Small intestine (tissue), 7 donors: Measurements from ENCODE around the gene GAST. TPM values are rescaled to one million over a fixed set of nuclear protein-coding genes. Genes with fewer than 3 reads are reported as not detected.
A peak's percentile ranks its signal among the peaks of the same experiment; 100 is the strongest.
"Not testable (repeated sequence)": the region's sequence is repeated elsewhere in the genome, so short reads cannot be mapped to it uniquely, and the experiment has no call there.

Experiments used
- DNase-seq, 2 donors: peaks; one replicate each; pipeline versions ENCODE4 v3.0.0 to v3.0.0-alpha.2; 2013
- FAIRE-seq: peaks from 2 replicates; lab custom pipeline; 2012; peaks lifted over from hg19 to GRCh38; lab: Jason Lieb, UNC
- H3K27ac ChIP-seq, 3 donors: one replicate each; pipeline ENCODE4 v1.5.1; 2013; ENCODE audit warnings: low read length in 2 of 3, mild to moderate bottlenecking in 2 of 3, control low read depth in 1 of 3, inconsistent platforms in 1 of 3, low read depth in 1 of 3, moderate library complexity in 1 of 3
- H3K27me3 ChIP-seq, 3 donors: one replicate each; pipeline ENCODE4 v1.6.1; 2013; ENCODE audit warnings: low read length in 3 of 3, inconsistent platforms in 1 of 3; ENCODE audit not compliant: control insufficient read depth in 3 of 3, insufficient read depth in 3 of 3
- H3K36me3 ChIP-seq, 3 donors: one replicate each; pipeline ENCODE4 v1.6.1; 2013; ENCODE audit warnings: low read length in 3 of 3, inconsistent platforms in 1 of 3, low read depth in 1 of 3, mild to moderate bottlenecking in 1 of 3, moderate library complexity in 1 of 3; ENCODE audit not compliant: control insufficient read depth in 3 of 3, insufficient read depth in 2 of 3
- H3K4me1 ChIP-seq, 3 donors: one replicate each; pipeline ENCODE4 v1.6.1; 2013; ENCODE audit warnings: low read length in 2 of 3, inconsistent platforms in 1 of 3, low read depth in 1 of 3, mild to moderate bottlenecking in 1 of 3, moderate library complexity in 1 of 3; ENCODE audit not compliant: control insufficient read depth in 3 of 3, insufficient read depth in 2 of 3
- H3K4me3 ChIP-seq, 3 donors: one replicate each; pipeline ENCODE4 v1.5.1; 2013; ENCODE audit warnings: low read length in 3 of 3, control low read depth in 1 of 3, inconsistent platforms in 1 of 3, low read depth in 1 of 3, mild to moderate bottlenecking in 1 of 3, moderate library complexity in 1 of 3
- H3K9me3 ChIP-seq, 2 donors: one replicate each; pipeline ENCODE4 v1.6.1; 2013; ENCODE audit warnings: low read depth in 1 of 2, low read length in 1 of 2; ENCODE audit not compliant: control insufficient read depth in 2 of 2, insufficient read depth in 1 of 2
- WGBS, 3 donors: extraction: QIAGEN DNeasy Blood & Tissue Kit; methylation state at CpG; one replicate each; pipeline ENCODE4 v1.1.7; 2013; 5-methylcytosine and 5-hydroxymethylcytosine counted together
- polyA plus RNA-seq, 4 donors: library from polyadenylated mRNA; stranded (reverse) in 3 of 4; unstranded in 1 of 4; fragments of 200-250 nt in 3 of 4; fragments of 120-200 nt in 1 of 4; gene quantifications; one replicate each; pipeline versions ENCODE4 v1.2.1 to v1.2.3, GENCODE V29; 2013
- donor health status: healthy with polysubstance abuse.
- donor health status: control.
- donor health status: control.
- donor health status: Bipolar disorder and iron deficiency.
- donor health status: healthy.

GAST gene
- polyA plus RNA-seq, 4 donors = 1.9 TPM; not detected in 3

DNA sequence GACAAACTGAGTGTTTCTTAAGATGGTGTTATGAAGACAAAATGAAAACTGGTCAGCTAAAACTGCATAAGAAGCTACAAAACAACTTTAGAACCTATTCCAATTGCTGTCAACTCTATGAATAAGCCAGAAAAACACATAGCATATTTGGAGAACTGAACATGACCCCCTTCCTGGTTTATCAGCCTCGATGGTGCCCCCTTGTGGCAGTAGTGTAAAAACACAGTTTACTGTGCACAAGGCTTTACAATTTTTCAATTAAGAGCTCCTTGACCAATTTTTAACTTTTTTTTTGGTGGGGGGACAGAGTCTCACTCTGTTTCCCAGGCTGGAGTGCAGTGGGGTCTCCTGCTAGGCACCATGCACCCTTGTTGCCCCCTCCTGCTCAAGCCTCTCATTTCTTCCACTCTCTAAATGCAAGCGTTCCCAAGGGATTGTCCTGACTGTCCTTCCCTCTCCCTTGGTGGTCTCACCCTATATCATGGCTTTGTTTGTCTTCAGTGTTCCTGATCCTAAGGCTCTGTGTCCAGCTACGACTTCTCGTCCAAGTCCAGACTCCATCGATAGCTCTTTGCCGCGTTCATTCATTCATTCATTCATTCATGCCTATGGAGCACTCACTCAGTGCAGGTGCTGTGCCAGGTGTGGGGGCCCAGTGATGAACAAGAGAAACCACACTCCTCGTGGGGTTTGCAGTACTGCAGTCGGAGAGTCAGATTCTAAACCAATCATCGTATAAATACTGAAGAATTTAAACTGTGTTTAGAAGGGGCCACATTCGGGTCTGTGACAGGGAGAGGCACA, 16.0 kb upstream of the GAST start:
- no peak for FAIRE-seq

DNA sequence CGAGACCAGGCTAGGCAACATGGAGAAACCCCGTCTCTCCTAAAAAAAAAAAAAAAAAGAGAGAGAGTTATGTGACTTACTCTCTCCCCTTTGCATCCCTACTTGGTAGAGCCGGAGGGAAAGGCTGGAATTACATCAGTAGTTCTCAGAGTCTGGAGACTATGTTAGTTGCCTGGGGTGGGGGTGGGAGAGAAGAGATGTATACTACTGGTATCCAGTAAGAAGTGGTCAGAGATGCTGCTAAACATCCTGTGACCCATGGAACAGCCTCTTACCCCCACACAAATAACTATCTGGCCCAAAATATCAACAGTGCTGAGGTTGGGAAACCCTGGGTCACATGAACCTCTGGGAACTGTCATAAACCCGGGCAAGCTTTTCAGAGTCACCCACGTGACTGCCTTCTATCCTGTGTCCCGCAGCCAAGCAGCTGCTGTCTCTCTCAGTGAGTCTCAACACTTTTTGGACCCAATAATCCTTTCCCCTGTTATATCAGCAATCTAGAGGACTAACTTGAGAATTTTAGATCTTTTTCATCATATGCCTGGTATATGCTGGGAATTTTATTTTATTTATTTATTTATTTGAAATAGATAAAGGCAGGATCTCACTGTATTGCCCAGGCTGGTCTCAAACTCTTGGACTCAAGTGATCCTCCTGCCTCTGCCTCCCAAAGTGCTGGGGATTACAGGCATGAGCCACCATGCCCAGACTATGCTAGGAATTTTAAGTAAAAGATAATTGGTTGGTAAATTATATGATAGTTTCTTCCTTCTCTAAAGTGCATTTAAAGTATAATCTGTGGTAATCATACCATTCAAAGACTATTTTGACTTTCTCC, 14.8 kb upstream of the GAST start:
- no peak for FAIRE-seq
- H3K27me3 ChIP-seq = no peaks in the 10 kb centered on the region
- no peak overlapping the region for H3K4me3 ChIP-seq
- H3K4me1 ChIP-seq = peaks cover 0 to 4% (median 2%) of the 10 kb centered on the region in 3 donors
- no peaks in the 10 kb centered on the region for H3K9me3 ChIP-seq
- peak overlapping the region in 1 of 3 donors; percentile 71 for H3K27ac ChIP-seq
- peaks cover 6 to 26% (median 8%) of the 10 kb centered on the region in 3 donors for H3K36me3 ChIP-seq
- DNase-seq = peak; percentile 56 to 72
- WGBS, 3 donors = 22 to 38% (median 29%) methylated on average over 6 of the region's 6 CpGs

More for the DNA sequence above, 16.0 kb upstream of the GAST start:
- Histone ChIP-seq H3K27ac (no peak overlapping the region), H3K4me1 (peaks cover 0 to 4% (median 2%) of the 10 kb centered on the region in 3 donors), H3K36me3 (peaks cover 7 to 35% (median 15%) of the 10 kb centered on the region in 3 donors), H3K27me3 (no peaks in the 10 kb centered on the region), H3K9me3 (no peaks in the 10 kb centered on the region), H3K4me3 (no peak overlapping the region)
- DNase-seq = peak; percentile 69 to 77
- WGBS, 3 donors = 46 to 59% (median 57%) methylated on average over 11 of the region's 11 CpGs

DNA sequence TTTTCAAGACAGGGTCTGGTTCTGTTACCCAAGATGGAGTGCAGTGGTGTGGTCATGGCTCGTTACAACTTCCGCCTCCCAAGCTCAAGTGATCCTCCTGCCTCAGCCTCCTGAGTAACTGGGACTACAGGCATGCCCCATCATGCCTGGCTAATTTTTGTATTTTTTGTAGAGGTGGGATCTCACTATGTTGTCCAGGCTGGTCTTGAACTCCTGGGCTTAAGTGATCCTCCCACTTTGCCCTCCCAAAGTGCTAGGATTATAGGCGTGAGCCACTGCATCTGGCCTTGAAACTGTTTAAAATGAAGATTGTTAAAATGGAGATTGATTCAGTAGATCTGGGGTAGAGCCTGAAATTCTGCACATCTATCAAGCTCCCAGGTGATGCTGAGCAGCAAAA, 11.3 kb upstream of the GAST start:
- FAIRE-seq = not testable (repeated sequence)
- 80 to 86% (median 85%) methylated on average over 3 of the region's 3 CpGs for WGBS, 3 donors

DNA sequence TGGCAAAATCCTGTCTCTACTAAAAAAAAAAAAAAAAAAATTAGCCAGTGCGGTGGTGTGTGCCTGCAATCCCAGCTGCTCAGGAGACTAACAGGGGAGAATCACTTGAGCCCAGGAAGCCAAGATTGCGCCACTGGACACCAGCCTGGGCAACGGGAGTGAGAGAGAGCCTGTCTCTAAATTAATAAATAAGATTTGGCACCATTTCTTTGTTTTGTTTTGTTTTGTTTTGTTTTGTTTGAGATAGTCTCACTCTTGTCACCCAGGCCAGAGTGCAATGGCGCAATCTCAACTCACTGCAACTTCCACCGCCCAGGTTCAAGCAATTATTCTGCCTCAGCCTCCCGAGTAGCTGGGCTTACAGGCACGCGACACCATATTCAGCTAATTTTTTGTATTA, 9.4 kb upstream of the GAST start:
- DNase-seq = no peak
- WGBS, 3 donors = 80 to 88% (median 82%) methylated on average over 8 of the region's 8 CpGs
- peaks cover 0 to 5% (median under 1%) of the 10 kb centered on the region in 3 donors for H3K27me3 ChIP-seq
- H3K36me3 ChIP-seq = no peaks in the 10 kb centered on the region
- FAIRE-seq = no peak
- H3K27ac ChIP-seq = no peak overlapping the region
- no peak overlapping the region for H3K4me3 ChIP-seq
- no peaks in the 10 kb centered on the region for H3K4me1 ChIP-seq
- no peaks in the 10 kb centered on the region for H3K9me3 ChIP-seq

More for the DNA sequence above, 11.3 kb upstream of the GAST start:
- H3K27me3 ChIP-seq, H3K36me3 ChIP-seq, H3K9me3 ChIP-seq, H3K27ac ChIP-seq, DNase-seq, H3K4me1 ChIP-seq, H3K4me3 ChIP-seq: not testable (repeated sequence)

DNA sequence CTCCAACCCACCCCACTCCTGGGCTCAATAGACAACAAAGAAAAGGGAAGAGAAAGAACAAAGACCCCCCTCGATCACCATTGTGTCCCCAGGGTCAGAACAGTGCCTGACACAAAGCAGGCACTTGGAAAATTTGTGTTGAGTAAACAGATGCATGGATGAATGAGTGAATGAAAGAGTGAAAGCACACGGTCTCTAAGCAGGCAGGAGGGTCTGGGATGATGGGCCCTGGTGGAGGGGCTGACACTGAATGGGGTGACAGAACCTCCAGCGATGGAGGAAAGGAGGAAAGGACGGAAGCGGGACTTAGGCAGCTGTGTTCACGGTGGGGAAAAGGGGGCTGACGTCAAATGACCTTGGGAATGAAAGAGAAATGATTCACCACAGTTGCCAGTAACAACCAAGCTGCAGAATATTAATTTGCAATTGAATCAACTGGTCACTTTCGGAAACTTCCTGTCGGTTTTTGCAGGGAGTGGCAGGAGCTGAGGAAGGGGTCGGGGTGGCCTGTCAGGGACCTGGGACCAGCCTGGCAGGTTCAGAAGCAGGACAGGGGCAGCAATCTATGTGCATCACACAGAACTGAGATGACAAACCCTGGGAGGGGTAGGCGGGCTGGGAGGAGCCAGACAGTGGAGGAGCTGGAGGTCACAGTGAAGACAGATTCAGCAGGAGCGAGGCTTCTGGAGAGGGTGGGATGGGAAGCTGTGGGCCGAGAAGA, 6.7 kb upstream of the GAST start:
- 62 to 67% (median 62%) methylated on average over 13 of the region's 13 CpGs for WGBS, 3 donors
- Histone ChIP-seq H3K4me1 (no peaks in the 10 kb centered on the region), H3K9me3 (no peaks in the 10 kb centered on the region), H3K27ac (peak overlapping the region in 1 of 3 donors; percentile 36), H3K27me3 (peaks cover 0 to 5% (median 1%) of the 10 kb centered on the region in 3 donors), H3K4me3 (no peak overlapping the region), H3K36me3 (no peaks in the 10 kb centered on the region)
- FAIRE-seq (no peak), DNase-seq (no peak)

DNA sequence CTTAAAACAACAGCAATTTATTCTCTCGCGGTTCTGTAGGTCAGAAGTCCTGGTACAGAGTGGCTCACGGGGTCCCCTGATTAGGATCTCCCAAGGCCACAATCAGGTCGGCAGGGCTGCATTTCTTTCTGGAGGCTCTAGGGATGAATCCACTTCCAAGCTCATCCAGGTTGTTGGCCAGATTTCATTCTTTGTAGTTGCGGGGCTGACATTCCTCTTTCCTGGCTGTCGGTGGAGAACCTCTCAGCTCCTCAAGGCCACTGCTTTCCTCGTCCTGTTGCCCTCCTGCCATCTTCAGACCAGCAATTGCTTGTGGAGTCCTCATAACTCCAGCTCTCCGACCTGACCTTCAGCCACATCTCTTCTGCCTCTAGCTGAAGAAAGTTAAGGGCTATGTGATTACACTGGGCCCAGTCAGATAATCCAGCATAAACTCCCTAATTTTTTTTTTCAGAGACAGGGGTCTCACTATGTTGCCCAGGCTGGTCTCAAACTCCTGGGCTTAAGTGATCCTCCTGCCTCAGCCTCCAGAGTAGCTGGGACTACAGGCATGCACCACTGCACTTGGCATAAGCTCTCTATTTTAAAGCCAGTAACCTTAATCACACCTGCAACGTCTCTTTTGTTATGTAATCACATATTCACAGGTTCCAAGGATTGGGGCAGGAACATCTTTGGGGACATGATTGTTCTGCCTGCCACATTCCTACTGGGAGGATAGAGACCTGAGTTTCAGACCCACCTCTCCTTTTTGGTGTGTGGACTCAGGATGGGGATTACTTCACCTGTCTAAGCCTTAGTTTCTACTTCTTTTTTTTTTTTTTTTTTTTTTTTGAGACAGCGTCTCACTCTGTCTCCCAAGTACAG, 4.1 kb upstream of the GAST start:
- 55 to 74% (median 66%) methylated on average over 9 to 10 of the region's 10 CpGs for WGBS, 3 donors
- FAIRE-seq = no peak

DNA sequence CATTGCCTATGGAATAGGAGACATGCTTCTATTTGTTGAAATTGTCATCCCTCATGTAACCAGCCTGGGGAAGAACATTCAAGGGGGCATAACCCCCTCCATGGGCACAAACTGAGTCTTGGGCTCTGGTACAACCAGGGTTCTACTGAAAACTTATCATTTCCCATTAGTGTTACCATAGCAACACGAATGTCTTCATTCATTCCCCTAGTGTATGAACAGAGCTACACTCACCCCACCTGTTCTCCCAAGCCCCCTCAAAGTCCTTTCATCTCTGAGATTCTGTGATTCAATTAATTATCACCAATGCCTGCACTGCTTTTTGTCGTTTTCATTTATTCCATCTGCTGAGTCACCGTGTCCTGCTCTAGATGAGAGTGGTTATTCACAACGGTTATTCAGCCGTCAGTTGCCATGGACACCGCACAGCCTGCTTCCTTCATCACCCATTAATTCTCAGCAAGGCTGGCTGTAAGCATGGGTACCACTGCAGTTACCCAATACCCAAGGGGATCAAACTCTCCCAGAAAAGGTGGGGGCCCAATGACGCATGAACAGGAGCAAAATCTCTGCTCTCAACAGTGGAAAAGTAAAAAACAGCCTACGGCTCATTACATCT, 1.6 kb upstream of the GAST start:
- no peak overlapping the region for H3K4me3 ChIP-seq
- FAIRE-seq (no peak), DNase-seq (no peak)
- peaks cover 0 to 12% (median 4%) of the 10 kb centered on the region in 3 donors for H3K27me3 ChIP-seq
- no peaks in the 10 kb centered on the region for H3K9me3 ChIP-seq
- 51 to 59% (median 58%) methylated on average over 8 of the region's 8 CpGs for WGBS, 3 donors
- H3K36me3 ChIP-seq = no peaks in the 10 kb centered on the region
- no peaks in the 10 kb centered on the region for H3K4me1 ChIP-seq
- H3K27ac ChIP-seq = no peak overlapping the region

More for the DNA sequence above, 4.1 kb upstream of the GAST start:
- H3K4me3 ChIP-seq = no peak overlapping the region
- H3K27ac ChIP-seq = no peak overlapping the region
- no peaks in the 10 kb centered on the region for H3K4me1 ChIP-seq
- peaks cover 0 to 12% (median 4%) of the 10 kb centered on the region in 3 donors for H3K27me3 ChIP-seq
- DNase-seq = no peak
- no peaks in the 10 kb centered on the region for H3K9me3 ChIP-seq
- no peaks in the 10 kb centered on the region for H3K36me3 ChIP-seq
